PC-9 (cell line): ENCODE measurements around the gene RBBP8. TPM values are rescaled to one million over a fixed set of nuclear protein-coding genes. Genes with fewer than 3 reads are reported as not detected.

Experiments
- BruUV-seq: library from RNA; stranded (reverse); fragments of 400-500 nt; replicated peaks from 2 replicates; lab custom pipeline; 2021; lab: Mats Ljungman, UMichigan
- CTCF ChIA-PET: fragments of 300-600 bp; sonication (Branson Sonifier 250); formaldehyde crosslinking; loops from one replicate; lab custom pipeline; 2022; ENCODE audit warnings: antibody characterized with exemption; lab: Charles Lee
- POLR2A ChIA-PET: fragments of 300-600 bp; sonication (Branson Sonifier 250); formaldehyde crosslinking; loops from one replicate; lab custom pipeline; 2022; ENCODE audit warnings: antibody characterized with exemption; ENCODE audit not compliant: unreplicated experiment; lab: Charles Lee
- DNase-seq, 2 experiments: peaks; one replicate each; pipeline versions ENCODE4 v3.0.0 to v3.0.0-alpha.2; 2015 to 2022; ENCODE audit warnings: mixed read lengths in 1 of 2
- H2AFZ ChIP-seq: fragments of 200-600 bp; sonication (generic); 2 replicates; pipeline ENCODE4 v1.8.1; 2017; ENCODE audit warnings: antibody characterized with exemption
- H3F3A ChIP-seq: fragments of 200-600 bp; sonication (generic); 2 replicates; pipeline ENCODE4 v1.8.1; 2017; ENCODE audit warnings: antibody characterized with exemption, mild to moderate bottlenecking, low read depth; ENCODE audit not compliant: insufficient read depth
- H3K27ac ChIP-seq: fragments of 200-600 bp; sonication (generic); 2 replicates; pipeline ENCODE4 v1.6.1; 2016; ENCODE audit warnings: mixed run types
- H3K27me3 ChIP-seq: fragments of 200-600 bp; sonication (generic); 2 replicates; pipeline ENCODE4 v1.6.1; 2016; ENCODE audit warnings: low read depth, mixed run types; ENCODE audit not compliant: insufficient read depth
- H3K36me3 ChIP-seq: fragments of 200-600 bp; sonication (generic); 2 replicates; pipeline ENCODE4 v1.6.1; 2016; ENCODE audit warnings: low read depth, mixed run types
- H3K4me1 ChIP-seq: fragments of 200-600 bp; sonication (generic); replicated peaks from 2 replicates; pipeline ENCODE4 v1.6.1; 2016; ENCODE audit warnings: mixed run types; ENCODE audit not compliant: insufficient read depth
- H3K4me2 ChIP-seq: fragments of 200-600 bp; sonication (generic); 2 replicates; pipeline ENCODE4 v1.6.1; 2017; ENCODE audit warnings: mixed run types
- H3K4me3 ChIP-seq: fragments of 200-600 bp; sonication (generic); 2 replicates; pipeline ENCODE4 v1.6.1; 2016; ENCODE audit warnings: mixed run types
- H3K79me2 ChIP-seq: fragments of 200-600 bp; sonication (generic); 2 replicates; pipeline ENCODE4 v1.6.1; 2017; ENCODE audit warnings: low read depth, mixed run types
- H3K9me2 ChIP-seq: fragments of 200-600 bp; sonication (generic); 2 replicates; pipeline ENCODE4 v1.8.1; 2017; ENCODE audit warnings: mild to moderate bottlenecking; ENCODE audit not compliant: insufficient read depth
- H3K9me3 ChIP-seq: fragments of 200-600 bp; sonication (generic); 2 replicates; pipeline ENCODE4 v1.8.1; 2016; ENCODE audit warnings: low read depth; ENCODE audit not compliant: insufficient read depth
- H4K20me1 ChIP-seq: fragments of 200-600 bp; sonication (generic); 2 replicates; pipeline ENCODE4 v1.8.1; 2017; ENCODE audit not compliant: insufficient read depth
- EZH2 ChIP-seq: fragments of 200-600 bp; sonication (generic); IDR thresholded peaks from 2 replicates; pipeline ENCODE4 v1.8.0; 2017; ENCODE audit warnings: antibody characterized with exemption, low read depth
- intact Hi-C: fragments of 100-400 bp; cut with micrococcal nuclease; formaldehyde crosslinking; loops from one replicate; pipeline ENCODE4 v1.10.0; 2022; ENCODE audit not compliant: unreplicated experiment
- total RNA-seq: library from RNA; stranded (reverse); gene quantifications from 2 replicates; pipeline ENCODE4 v1.2.3, GENCODE V29; 2021
- TF ChIP-seq, protein P1 (sequence below): fragments of 200-600 bp; sonication (generic); conservative IDR thresholded peaks from 2 replicates; pipeline ENCODE4 v1.6.1; 2017; ENCODE audit warnings: mixed run types, antibody characterized with exemption, mild to moderate bottlenecking, moderate library complexity

RBBP8 gene
- total RNA-seq, 1 experiment from 2014 or later = 28.4 TPM

DNA sequence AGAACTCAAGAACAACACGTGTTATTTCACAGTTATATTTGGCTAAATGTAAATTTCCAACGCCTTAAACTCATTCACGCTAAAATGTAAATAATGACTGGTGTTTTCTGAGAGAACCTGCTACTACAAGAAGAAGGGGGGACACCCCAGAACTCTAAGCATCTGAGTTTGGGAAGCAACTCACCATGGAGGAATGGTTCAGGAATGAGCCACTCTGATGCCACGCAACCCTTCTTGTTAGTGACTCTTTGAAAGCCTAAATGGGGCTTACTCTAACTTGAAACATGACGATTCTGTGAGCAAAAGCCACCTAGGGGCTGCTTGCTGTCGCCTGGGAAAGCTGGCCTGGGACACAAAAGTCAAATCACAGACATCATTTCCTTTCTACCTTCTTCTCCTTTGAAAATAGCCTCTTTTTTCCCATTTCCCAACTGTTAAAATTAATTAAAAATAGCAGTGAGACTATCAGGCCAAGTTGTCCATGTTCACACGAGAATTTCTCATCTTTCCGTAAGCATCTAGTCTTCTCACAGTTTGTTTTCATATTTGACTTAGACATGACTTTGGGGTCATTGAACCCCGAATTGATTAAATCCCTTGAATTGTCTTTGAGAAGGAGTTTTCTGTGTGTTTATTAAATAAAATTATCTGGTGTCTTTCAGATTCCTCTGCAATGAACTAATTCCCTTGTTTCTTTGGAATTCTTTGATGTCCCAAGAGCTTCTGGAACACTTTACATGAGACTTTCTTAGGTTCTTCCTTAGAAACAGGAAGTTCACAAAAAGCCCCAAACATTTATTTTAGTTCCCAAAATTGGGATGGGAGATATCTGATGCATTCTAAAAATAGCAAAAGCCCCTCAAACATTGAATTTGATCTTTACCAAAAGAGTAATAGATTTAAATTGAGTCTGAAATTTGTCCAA is 126.7 kb downstream of the RBBP8 start:
- H3K27me3 ChIP-seq = no peaks in the 10 kb centered on the region
- H4K20me1 ChIP-seq = no peaks in the 10 kb centered on the region
- no peak overlapping the region for H3K4me3 ChIP-seq
- intact Hi-C loops = no loop called here
- DNase-seq = no peak
- no peaks in the 10 kb centered on the region for H3K4me1 ChIP-seq
- no peaks in the 10 kb centered on the region for H3K9me2 ChIP-seq
- BruUV-seq = no TSS peak
- H3K27ac ChIP-seq = no peak overlapping the region
- no peak for TF ChIP-seq EZH2
- TF ChIP-seq, protein P1, sequence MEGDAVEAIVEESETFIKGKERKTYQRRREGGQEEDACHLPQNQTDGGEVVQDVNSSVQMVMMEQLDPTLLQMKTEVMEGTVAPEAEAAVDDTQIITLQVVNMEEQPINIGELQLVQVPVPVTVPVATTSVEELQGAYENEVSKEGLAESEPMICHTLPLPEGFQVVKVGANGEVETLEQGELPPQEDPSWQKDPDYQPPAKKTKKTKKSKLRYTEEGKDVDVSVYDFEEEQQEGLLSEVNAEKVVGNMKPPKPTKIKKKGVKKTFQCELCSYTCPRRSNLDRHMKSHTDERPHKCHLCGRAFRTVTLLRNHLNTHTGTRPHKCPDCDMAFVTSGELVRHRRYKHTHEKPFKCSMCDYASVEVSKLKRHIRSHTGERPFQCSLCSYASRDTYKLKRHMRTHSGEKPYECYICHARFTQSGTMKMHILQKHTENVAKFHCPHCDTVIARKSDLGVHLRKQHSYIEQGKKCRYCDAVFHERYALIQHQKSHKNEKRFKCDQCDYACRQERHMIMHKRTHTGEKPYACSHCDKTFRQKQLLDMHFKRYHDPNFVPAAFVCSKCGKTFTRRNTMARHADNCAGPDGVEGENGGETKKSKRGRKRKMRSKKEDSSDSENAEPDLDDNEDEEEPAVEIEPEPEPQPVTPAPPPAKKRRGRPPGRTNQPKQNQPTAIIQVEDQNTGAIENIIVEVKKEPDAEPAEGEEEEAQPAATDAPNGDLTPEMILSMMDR = no peak
- no peaks in the 10 kb centered on the region for H3F3A ChIP-seq
- H3K79me2 ChIP-seq = no peaks in the 10 kb centered on the region
- H3K36me3 ChIP-seq = no peaks in the 10 kb centered on the region
- POLR2A ChIA-PET = no interaction called here
- H3K9me3 ChIP-seq = no peaks in the 10 kb centered on the region; the same call in 1 of the 2 replicates
- no peak overlapping the region for H3K4me2 ChIP-seq
- CTCF ChIA-PET = no interaction called here
- 0 out of 2 replicates have a peak overlapping the region, but pooled peaks have one; percentile 48 for H2AFZ ChIP-seq

DNA sequence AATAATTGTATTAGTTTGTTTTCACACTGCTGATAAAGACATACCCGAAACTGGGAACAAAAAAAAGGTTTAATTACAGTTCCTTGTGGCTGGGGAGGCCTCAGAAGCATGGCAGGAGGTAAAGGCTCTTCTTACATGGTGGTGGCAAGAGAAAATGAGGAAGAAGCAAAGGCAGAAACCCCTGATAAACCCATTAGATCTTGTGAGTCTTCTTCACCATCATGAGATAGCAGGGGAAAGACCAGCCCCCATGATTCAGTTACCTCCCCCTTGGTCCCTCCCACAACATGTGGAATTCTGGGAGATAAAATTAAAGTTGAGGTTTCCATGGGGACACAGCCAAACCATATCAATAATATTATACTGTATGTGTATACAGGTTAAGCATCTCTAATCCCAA is 128.9 kb downstream of the RBBP8 start:
- Histone ChIP-seq H3K4me1 (peaks cover 3% of the 10 kb centered on the region; the same call in 1 of the 2 replicates), H3K27me3 (no peaks in the 10 kb centered on the region), H3K4me3 (no peak overlapping the region), H3K9me3 (no peaks in the 10 kb centered on the region; the same call in 1 of the 2 replicates), H3K36me3 (no peaks in the 10 kb centered on the region), H4K20me1 (no peaks in the 10 kb centered on the region), H2AFZ (no peak overlapping the region), H3F3A (no peaks in the 10 kb centered on the region), H3K79me2 (no peaks in the 10 kb centered on the region), H3K4me2 (no peak overlapping the region), H3K27ac (no peak overlapping the region), H3K9me2 (no peaks in the 10 kb centered on the region)
- POLR2A ChIA-PET = no interaction called here
- BruUV-seq = no TSS peak
- intact Hi-C loops = no loop called here
- no peak for DNase-seq
- CTCF ChIA-PET = no interaction called here
- TF ChIP-seq EZH2 = no peak
- TF ChIP-seq, protein P1 = no peak

DNA sequence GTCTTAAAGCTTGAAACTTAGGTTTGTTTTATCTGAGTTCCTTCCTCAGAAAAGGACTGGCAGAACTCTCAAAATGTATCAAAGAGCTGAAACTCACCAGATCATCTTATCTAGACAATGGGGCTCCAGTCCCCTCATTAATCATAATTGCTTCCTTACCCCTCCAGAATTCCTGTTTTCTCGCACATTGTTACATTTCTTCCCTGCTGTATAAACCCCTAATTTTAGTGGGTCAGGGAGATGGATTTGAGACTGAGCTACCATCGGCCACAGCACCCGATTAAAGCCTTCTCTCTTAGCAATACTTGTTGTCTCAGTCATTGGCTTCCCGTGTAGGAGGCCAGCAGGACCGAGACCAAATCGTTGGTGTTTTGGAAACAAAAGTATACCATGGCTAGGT is 130.4 kb downstream of the RBBP8 start:
- intact Hi-C loops = no loop called here
- H3K79me2 ChIP-seq = no peaks in the 10 kb centered on the region
- no peak overlapping the region for H2AFZ ChIP-seq
- ChIA-PET CTCF (no interaction called here), POLR2A (interaction anchor here (0.7 kb wide), 1 partner anchor 28 kb away, joined by 5 read pairs; no protein-coding TSS in a partner anchor)
- H3K4me1 ChIP-seq = peaks cover 10% of the 10 kb centered on the region; the same call in 1 of the 2 replicates
- H3K36me3 ChIP-seq = no peaks in the 10 kb centered on the region
- no peak overlapping the region for H3K4me3 ChIP-seq
- H3K4me2 ChIP-seq = no peak overlapping the region
- no peaks in the 10 kb centered on the region for H3K27me3 ChIP-seq
- no peaks in the 10 kb centered on the region for H3K9me2 ChIP-seq
- no peak for TF ChIP-seq EZH2
- TF ChIP-seq, protein P1 = no peak
- no peak overlapping the region for H3K27ac ChIP-seq
- no peak for DNase-seq
- H3K9me3 ChIP-seq = no peaks in the 10 kb centered on the region; the same call in 1 of the 2 replicates
- no peaks in the 10 kb centered on the region for H4K20me1 ChIP-seq
- BruUV-seq = no TSS peak
- no peaks in the 10 kb centered on the region for H3F3A ChIP-seq
